ENCODE results near the gene ARVCF. TPM values are rescaled to one million over a fixed set of nuclear protein-coding genes. Genes with fewer than 3 reads are reported as not detected.

The ARVCF gene
- polyA plus RNA-seq, 1 experiment: 5.6 TPM

- peak overlapping the region; percentile 31 for H3K27ac ChIP-seq (ENCODE audit: low read depth, low read length)
- ChIA-PET CTCF (interaction anchor here (1.4 to 1.8 kb wide), 2 partner anchors 14 to 29 kb away, joined by 3 to 7 read pairs; no protein-coding TSS in a partner anchor), POLR2A (interaction anchor here (1.4 kb wide), 1 partner anchor 36 kb away, joined by 3 read pairs; the partner anchor contains the start of gene TANGO2)
- peak; percentile 16 for DNase-seq (ENCODE audit: low read depth, low spot score)
- no peak for TF ChIP-seq CTCF (IDR thresholded peaks at IDR 0.05; ENCODE audit: low read depth, low read length)
- no peaks in the 10 kb centered on the region for H3K27me3 ChIP-seq (ENCODE audit: control insufficient read depth, insufficient read depth, low read length)
- H3K4me3 ChIP-seq (ENCODE audit: low read depth, low read length): no peak overlapping the region
- no peaks in the 10 kb centered on the region; the same call in 1 of the 2 replicates for H3K9me3 ChIP-seq (ENCODE audit: control insufficient read depth, insufficient read depth, low read length)
Measured at GRCh38 chr22:19984201-19984753, 32.3 kb downstream of the ARVCF start.

GRCh38 chr22:19983741-19984140, 32.9 kb downstream of the ARVCF start:
- Histone ChIP-seq H3K4me3 (ENCODE audit: low read depth, low read length) (no peak overlapping the region), H3K9me3 (ENCODE audit: control insufficient read depth, insufficient read depth, low read length) (no peaks in the 10 kb centered on the region; the same call in 1 of the 2 replicates), H3K27ac (ENCODE audit: low read depth, low read length) (peak overlapping the region; percentile 31), H3K27me3 (ENCODE audit: control insufficient read depth, insufficient read depth, low read length) (no peaks in the 10 kb centered on the region)
- TF ChIP-seq CTCF (IDR thresholded peaks at IDR 0.05; ENCODE audit: low read depth, low read length): no peak
- no peak for DNase-seq (ENCODE audit: low read depth, low spot score)
- ChIA-PET CTCF (interaction anchor here (0.6 to 1.8 kb wide), 3 partner anchors 13 to 29 kb away, joined by 3 to 7 read pairs (median 3); no protein-coding TSS in a partner anchor), POLR2A (interaction anchor here (1.4 kb wide), 1 partner anchor 37 kb away, joined by 3 read pairs; the partner anchor contains the start of gene TANGO2)

- CTCF ChIA-PET: interaction anchor here (0.6 to 1.4 kb wide), 2 partner anchors 24 to 30 kb away, joined by 3 read pairs; no protein-coding TSS in a partner anchor
- Histone ChIP-seq H3K4me3 (ENCODE audit: low read depth, low read length) (no peak overlapping the region), H3K9me3 (ENCODE audit: control insufficient read depth, insufficient read depth, low read length) (no peaks in the 10 kb centered on the region; the same call in 1 of the 2 replicates), H3K27me3 (ENCODE audit: control insufficient read depth, insufficient read depth, low read length) (no peaks in the 10 kb centered on the region), H3K27ac (ENCODE audit: low read depth, low read length) (no peak overlapping the region)
- POLR2A ChIA-PET: interaction anchor here (1.1 kb wide), 1 partner anchor 13 kb away, joined by 4 read pairs; no protein-coding TSS in a partner anchor
- no peak for TF ChIP-seq CTCF (IDR thresholded peaks at IDR 0.05; ENCODE audit: low read depth, low read length)
- DNase-seq (ENCODE audit: low read depth, low spot score): no peak
Measured at GRCh38 chr22:19982991-19983578, 33.5 kb downstream of the ARVCF start.

GRCh38 chr22:19981961-19982920, 34.4 kb downstream of the ARVCF start:
- Histone ChIP-seq H3K27me3 (ENCODE audit: control insufficient read depth, insufficient read depth, low read length) (no peaks in the 10 kb centered on the region), H3K4me3 (ENCODE audit: low read depth, low read length) (no peak overlapping the region), H3K27ac (ENCODE audit: low read depth, low read length) (no peak overlapping the region), H3K9me3 (ENCODE audit: control insufficient read depth, insufficient read depth, low read length) (no peaks in the 10 kb centered on the region; the same call in 1 of the 2 replicates)
- TF ChIP-seq CTCF (IDR thresholded peaks at IDR 0.05; ENCODE audit: low read depth, low read length): no peak
- CTCF ChIA-PET: no interaction called here
- POLR2A ChIA-PET: interaction anchor here (1.1 kb wide), 1 partner anchor 12 kb away, joined by 4 read pairs; no protein-coding TSS in a partner anchor
- DNase-seq (ENCODE audit: low read depth, low spot score): no peak

All from AG04450 (cell line).